ENCODE results near the gene CERS4.
"Not testable (repeated sequence)": the region's sequence is repeated elsewhere in the genome, so short reads cannot be mapped to it uniquely, and the experiment has no call there.

Gene CERS4

DNA sequence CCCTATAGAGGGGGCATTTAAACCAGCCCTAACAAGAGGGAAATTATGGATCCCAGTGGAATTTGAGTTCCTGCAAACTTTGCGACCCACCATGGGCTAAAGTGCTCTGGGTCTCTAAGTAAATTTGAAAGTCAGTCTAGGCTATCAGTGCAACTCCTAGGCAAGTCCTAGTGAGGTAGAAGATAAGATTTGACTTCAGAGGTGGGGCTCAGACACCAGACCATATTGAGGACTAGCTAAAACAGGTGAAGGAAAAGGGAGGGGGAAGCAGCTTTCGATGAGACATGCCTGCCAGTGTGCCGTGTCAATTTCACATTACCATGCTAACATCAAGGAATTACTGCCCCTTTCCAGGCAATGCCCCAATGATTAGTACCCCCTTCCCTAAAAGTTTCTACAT, 60.6 kb downstream of the CERS4 start:
- DNase-seq = no peak

DNA sequence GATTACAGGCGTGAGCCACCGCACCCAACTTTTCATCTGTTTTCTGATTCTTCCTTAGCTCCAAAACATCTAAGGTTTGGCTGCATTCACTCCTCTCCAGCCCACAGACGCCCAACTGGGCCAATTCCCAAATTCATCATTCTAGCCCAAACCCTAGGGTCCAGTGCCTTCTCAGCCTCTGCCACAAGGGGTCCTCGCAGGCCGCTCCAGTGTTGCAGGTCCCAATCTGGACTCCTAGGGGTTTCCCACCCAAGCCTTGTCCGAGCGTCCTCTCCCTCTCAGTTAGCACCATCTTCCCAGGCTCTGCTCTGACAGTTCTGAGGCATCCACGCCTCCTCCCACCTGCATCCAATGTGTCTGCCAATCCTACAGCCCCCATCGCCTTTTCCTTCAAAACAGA, 67.3 kb downstream of the CERS4 start:
- DNase-seq = not testable (repeated sequence)

DNA sequence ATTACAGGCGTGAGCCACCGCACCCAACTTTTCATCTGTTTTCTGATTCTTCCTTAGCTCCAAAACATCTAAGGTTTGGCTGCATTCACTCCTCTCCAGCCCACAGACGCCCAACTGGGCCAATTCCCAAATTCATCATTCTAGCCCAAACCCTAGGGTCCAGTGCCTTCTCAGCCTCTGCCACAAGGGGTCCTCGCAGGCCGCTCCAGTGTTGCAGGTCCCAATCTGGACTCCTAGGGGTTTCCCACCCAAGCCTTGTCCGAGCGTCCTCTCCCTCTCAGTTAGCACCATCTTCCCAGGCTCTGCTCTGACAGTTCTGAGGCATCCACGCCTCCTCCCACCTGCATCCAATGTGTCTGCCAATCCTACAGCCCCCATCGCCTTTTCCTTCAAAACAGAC, 82.2 kb downstream of the CERS4 start:
- DNase-seq = not testable (repeated sequence)

DNA sequence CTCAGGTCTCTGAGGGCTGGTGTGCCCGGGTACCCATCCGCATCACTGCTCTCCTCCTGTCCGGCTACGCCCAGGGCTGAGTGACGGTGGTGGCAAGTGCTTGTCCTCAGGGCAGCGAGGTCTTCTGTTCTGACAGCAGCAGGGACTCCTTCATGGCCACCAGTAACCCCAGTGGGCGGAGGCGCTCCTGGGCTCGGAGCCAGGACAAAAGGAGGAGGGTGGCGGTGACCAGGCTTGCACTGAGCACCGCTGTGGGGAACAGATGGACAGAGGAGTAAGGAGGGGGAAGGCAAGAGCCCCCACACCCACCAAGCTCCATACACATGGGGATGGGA, 93.2 kb downstream of the CERS4 start:
- peak; percentile 17 to 58 (median 37) for DNase-seq

DNA sequence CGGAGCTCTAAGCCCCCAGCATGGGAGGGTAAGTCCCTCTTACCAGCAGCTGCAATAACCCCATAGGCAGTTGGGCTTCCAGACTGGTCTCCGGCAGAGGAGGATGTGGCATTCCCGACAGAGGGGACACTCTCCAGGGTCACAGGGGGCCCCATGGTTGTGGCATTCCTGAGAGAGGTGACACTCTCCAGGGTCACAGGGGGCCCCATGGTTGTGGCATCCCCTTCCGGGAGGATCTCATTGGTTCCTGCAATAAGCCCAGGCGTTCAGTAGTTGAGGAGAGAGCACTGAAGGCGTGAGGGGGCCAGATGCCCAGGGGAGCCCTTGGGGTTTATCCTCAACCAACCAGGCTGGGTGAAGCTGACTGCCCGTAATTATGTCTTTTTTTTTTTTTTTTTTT, 93.6 kb downstream of the CERS4 start:
- no peak for DNase-seq

DNA sequence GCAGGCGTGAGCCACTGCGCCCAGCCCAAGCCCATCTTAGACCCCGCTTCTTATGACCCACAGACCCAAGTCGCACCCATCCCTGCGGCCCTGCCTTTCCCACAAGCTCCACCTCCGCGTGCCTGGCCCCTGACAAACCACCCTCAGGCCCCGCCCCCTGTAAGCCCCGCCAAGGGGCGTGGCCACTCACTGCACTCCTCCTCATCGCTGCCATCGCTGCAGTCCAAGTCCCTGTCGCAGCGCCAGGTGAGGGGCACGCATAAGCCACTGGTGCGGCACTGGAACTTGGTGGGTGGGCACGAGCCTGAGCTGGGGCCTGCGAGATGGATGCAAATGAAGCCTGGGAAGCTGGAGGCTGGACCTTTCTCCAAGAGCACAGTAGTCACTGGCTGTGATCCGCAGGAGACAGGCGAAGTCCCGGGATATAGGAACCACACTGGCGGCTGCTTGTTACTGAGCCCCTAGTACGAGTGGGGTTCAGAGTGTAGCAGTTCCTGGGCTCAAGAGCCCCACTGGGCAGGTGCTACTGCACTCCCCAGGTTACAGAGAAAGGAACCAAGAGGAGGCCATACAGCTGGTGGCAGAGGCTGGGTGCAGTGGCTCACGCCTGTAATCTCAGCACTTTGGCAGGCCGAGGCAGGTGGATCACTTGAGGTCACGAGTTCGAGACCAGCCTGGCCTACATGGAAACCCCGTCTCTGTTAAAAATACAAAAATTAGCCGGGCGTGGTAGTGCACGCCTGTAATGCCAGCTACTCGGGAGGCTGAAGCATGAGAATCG, 95.9 kb downstream of the CERS4 start:
- DNase-seq = peak in 2 of 3 donors; percentile 10 to 36

DNA sequence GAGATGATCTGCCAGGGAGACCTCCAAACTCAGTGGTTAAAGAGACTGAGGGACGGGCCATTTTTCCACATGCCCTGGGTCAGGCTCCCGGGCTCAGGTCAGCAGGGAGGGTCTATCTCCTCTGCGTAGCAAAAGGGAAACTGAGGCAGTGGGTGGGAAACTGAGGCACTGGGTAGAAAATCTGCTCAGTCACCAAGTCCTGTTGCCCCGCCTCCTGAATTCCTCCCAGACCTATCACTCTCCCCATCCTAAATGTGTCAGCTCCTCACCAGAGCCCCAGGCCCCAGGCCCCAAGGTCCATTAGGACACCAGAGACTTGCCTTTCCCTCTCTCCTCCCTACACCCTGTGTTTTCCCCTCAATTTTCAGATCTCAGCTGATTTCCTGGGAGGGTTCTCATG, 96.6 kb downstream of the CERS4 start:
- no peak for DNase-seq

DNA sequence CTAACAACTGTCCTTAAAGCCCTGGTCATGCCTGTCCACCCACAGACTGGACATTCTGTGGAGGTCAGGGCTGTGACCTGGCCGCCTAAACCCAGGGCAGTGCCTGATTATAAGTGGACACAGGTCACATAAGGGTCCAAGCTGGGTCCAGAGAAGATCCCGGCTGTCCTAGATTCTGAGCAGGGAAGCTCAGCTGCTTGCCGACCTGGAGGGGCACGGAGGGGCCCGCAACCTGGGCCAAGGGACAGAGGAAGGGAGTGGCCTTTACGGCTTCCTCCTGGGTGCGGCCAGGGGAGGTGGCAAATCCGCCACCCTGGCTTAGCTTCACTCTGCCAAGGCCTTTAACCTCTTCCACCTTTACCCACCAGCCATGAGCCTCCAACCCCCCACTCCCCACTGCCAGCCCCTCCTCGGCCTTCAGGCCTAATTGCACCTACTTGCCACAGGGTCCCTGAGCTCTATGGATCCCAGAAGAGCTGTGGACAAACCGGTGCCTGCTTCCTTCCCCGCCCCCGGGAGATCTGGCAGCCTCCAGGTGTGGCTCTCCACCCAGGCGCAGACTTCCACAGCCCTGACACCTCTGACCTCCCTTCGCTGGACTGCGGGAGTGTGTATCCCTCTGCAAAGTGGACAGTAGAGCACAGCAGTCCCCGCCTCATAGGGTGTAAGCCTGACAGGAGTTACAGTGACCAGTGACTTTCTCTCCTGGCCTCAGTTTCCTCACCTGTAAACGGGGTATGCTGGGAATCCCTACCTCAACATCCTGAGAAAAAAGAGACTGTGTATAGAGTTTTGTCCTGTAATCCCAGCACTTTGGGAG, 97.3 kb downstream of the CERS4 start:
- DNase-seq = no peak

DNA sequence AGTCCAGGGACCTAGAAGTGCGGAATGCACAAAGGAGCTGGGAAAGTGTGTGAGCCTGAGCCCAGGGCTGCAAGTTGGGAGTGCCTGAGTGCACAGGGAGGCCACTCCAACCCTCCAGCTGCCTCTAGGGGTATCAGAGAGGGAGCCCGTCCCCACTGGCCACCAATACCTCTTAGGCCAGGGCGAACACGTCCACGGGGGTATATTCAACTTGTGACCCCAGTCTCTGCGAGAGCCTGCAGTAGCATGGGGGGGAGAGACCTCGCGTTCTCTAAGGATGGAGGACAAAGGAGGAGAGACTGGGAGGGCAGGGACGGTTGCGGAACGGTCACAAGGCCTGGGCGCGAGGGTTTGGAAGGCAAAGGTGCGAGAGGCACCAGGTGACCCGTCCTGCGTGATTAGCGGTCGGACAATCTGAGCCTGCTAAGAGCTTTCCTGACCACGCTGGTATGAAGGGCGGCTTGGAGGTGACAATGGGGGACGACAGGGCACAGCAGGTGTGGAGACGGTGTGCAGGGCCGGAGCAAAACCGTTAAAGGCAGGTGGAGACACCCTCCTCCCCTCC, 98.3 kb downstream of the CERS4 start:
- no peak for DNase-seq

DNA sequence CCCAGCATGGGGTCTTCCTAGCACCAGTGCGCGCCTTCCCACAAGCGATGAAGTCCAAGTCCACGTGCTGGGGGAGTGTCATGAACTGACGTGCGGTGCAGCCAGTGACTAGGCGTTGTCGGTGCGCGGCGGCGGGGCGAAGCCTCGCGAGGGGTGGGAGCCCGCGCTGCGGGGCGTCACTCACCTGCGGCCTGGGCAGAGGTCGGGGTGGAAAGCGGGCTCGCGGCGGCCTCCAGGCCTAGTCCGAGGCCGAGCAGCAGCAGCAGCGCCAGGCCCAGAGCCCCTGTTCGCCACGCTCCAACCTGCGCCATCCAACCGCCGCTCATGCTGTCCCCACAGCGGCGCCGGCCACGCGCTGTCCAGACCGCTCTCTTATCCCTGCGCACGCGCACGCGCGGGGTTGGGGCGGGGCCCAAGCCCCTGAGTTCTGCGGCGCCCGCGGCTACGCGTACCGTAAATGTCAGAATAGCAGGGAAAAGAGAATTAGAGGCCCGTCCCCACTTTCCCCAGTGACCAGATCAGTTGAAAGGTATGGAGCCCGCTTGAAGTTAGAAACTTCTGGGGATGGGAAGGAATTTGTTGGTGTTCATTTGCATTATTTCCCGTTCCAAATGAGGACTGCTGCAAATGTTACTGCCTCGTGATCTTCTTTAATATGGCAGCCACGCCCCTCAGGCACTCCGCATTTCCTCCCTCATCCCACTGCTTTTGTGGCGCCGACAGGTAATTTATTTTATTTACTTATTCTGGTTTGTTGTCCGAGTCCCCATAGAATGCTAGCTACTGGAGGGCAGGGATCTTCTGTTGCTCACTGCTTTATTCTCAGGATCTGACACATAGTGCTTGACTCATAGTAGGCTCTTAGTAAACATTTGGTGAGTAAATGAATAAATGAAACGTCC, 99.0 kb downstream of the CERS4 start, which contains the start of gene CD320:
Gene CD320, minus strand, starts transcription at position 394 of the 902 bp plus-strand sequence. Its CDS starts 68 bp downstream, at position 326.
- DNase-seq = peak; percentile 89 to 97 (median 94)

DNA sequence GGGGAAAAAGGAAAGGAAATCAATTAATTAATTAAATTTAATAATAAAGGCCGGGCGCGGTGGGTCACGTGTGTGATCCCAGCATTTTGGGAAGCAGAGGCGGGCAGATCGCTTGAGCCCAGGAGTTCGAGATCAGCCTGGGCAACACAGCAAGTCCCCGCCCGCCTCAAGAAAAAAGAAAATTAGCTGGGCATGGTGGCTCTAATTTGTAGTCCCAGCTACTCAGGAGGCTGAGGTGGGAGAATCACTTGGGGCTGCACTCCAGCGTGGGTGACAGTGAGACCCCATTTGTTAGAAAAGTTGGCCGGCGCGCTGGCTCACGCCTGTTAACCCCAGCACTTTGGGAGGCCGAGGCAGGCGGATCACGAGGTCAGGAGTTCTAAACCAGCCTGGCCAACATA, 99.7 kb downstream of the CERS4 start:
- no peak for DNase-seq

DNA sequence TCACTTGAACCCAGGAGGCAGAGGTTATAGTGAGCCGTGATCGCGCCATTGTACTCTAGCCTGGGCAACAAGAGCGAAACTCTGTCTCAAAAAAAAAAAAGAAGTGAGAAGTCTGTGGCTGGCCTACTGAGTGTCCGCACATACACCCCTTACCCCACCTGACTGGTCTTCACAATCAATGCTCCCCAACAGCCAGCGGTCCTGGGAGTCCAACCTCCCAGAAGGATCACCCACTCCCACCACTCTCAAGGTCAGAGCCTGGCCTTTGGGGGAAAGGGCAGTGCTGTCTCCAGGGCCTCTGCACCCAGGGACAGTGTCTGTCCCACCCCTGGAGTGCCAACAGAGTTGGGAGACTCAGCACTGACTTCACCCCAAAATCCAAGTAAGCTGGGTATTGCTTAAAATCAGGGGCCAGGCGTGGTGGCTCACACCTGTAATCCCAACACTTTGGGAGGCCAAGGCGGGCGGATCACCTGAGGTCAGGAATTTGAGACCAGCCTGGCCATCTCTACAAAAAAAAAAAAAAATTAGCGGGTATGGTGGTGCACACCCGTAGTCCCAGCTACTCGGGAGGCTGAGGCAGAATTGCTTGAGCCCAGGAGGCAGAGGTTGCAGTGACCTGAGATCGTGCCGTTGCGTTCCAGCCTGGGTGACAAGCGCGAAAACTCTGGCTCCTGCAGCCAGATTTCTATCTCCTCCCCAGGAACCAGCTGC, 101.3 kb downstream of the CERS4 start:
- no peak for DNase-seq

DNA sequence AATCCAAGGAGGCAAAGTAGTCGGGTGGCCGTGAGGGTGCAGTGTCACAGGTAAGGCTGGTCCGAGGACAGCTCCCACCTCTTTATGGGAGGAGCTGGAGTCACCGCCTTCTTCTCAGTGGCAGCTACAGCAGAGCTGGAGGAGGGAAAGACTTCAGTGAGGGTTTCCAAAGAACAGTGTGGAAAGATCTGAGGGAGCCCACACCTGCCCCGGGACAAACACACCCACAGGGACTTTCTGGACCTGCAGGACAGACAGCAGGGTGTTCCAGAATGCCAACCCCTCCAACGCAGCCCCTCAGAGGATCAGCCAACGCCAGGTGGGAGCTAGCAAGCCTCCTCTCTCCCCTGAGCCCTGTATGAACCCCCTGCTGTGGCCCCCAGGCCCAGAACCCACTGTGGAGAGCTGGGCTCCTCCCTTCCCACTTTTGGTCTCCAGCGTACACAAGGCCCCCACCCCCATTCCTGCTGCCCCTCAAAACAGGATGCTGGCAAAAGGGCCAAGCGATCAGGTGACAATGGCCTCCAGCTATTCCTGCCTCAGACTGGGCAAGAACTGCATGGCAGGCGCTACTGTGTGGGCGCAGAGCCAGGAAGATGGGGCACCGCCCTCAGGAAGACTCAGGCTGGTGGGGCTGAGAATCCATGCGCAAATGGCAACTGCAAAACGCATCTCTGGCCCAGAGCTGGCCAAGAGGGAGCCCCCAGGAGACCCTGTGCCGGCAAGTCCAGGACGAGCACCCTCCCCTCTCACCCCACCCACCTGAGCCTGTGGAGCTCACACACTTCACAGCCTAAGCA, 102.5 kb downstream of the CERS4 start:
- DNase-seq = no peak

Data from suppressor macrophage treated with lipopolysaccharide for 1 hour (primary cell).